Skeletal muscle satellite cell (primary cell): ENCODE data around the gene GCDH.

Source experiments
- H3K27me3 ChIP-seq: 2 replicates; pipeline ENCODE4 v1.7.0; 2013; ENCODE audit warnings: low read length; ENCODE audit not compliant: control insufficient read depth, insufficient read depth
- H3K36me3 ChIP-seq: 2 replicates; pipeline ENCODE4 v1.7.0; 2013; ENCODE audit warnings: mild to moderate bottlenecking, control low read depth, low read length; ENCODE audit not compliant: insufficient read depth
- H3K4me1 ChIP-seq: 2 replicates; pipeline ENCODE4 v1.7.0; 2013; ENCODE audit warnings: low read length; ENCODE audit not compliant: control insufficient read depth, insufficient read depth
- H3K4me2 ChIP-seq: 2 replicates; pipeline ENCODE4 v1.7.0; 2013; ENCODE audit warnings: mild to moderate bottlenecking, low read length
- H3K4me3 ChIP-seq: 2 replicates; pipeline ENCODE4 v1.7.0; 2013; ENCODE audit warnings: low read length
- H3K9ac ChIP-seq: 2 replicates; pipeline ENCODE4 v1.7.0; 2013; ENCODE audit warnings: mild to moderate bottlenecking, low read depth, low read length, moderate library complexity
- H3K9me3 ChIP-seq: replicated peaks from 2 replicates; pipeline ENCODE4 v1.7.0; 2013; ENCODE audit warnings: mild to moderate bottlenecking, control low read depth, low read length

The GCDH gene

GRCh38 chr19:12937927-12938778 lies 47.2 kb downstream of the GCDH start, which contains the start of gene CALR:
TSS of gene CALR (plus strand) at chr19:12938609. CDS start at chr19:12938680, 71 bp downstream.
- peak within 1 kb of the TSS; percentile 99 for H3K4me3 ChIP-seq
- H3K9me3 ChIP-seq = no peaks in the 10 kb centered on the region
- peak within 1 kb of the TSS; percentile 99 for H3K9ac ChIP-seq
- peaks cover 46% of the 10 kb centered on the region for H3K36me3 ChIP-seq
- peaks cover 29% of the 10 kb centered on the region for H3K4me1 ChIP-seq
- no peaks in the 10 kb centered on the region for H3K27me3 ChIP-seq
- H3K4me2 ChIP-seq = peak within 1 kb of the TSS; percentile 95

GRCh38 chr19:12938779-12939601 lies 48.0 kb downstream of the GCDH start:
- Histone ChIP-seq H3K9me3 (no peaks in the 10 kb centered on the region), H3K36me3 (peaks cover 53% of the 10 kb centered on the region), H3K4me3 (peak overlapping the region; percentile 99), H3K4me2 (peak overlapping the region; percentile 80), H3K4me1 (peaks cover 35% of the 10 kb centered on the region), H3K9ac (peak overlapping the region; percentile 99), H3K27me3 (no peaks in the 10 kb centered on the region)

GRCh38 chr19:12939975-12940423 lies 49.0 kb downstream of the GCDH start:
- Histone ChIP-seq H3K4me3 (peak overlapping the region; percentile 99), H3K9ac (peak overlapping the region; percentile 99), H3K4me1 (peaks cover 35% of the 10 kb centered on the region), H3K4me2 (peak overlapping the region; percentile 80), H3K36me3 (peaks cover 63% of the 10 kb centered on the region), H3K27me3 (no peaks in the 10 kb centered on the region), H3K9me3 (no peaks in the 10 kb centered on the region)

GRCh38 chr19:12940897-12941296 lies 49.9 kb downstream of the GCDH start:
- H3K9me3 ChIP-seq = no peaks in the 10 kb centered on the region
- H3K4me1 ChIP-seq = peaks cover 35% of the 10 kb centered on the region
- no peak overlapping the region for H3K9ac ChIP-seq
- peaks cover 64% of the 10 kb centered on the region for H3K36me3 ChIP-seq
- H3K4me2 ChIP-seq = peak overlapping the region; percentile 80
- peak overlapping the region; percentile 99 for H3K4me3 ChIP-seq
- no peaks in the 10 kb centered on the region for H3K27me3 ChIP-seq

GRCh38 chr19:12943437-12944044 lies 52.6 kb downstream of the GCDH start:
- Histone ChIP-seq H3K27me3 (no peaks in the 10 kb centered on the region), H3K4me2 (no peak overlapping the region), H3K4me1 (peaks cover 38% of the 10 kb centered on the region), H3K4me3 (no peak overlapping the region), H3K9ac (no peak overlapping the region), H3K9me3 (no peaks in the 10 kb centered on the region), H3K36me3 (peaks cover 74% of the 10 kb centered on the region)

GRCh38 chr19:12944104-12944674 lies 53.2 kb downstream of the GCDH start:
- Histone ChIP-seq H3K27me3 (no peaks in the 10 kb centered on the region), H3K4me3 (no peak overlapping the region), H3K4me1 (peaks cover 39% of the 10 kb centered on the region), H3K9ac (no peak overlapping the region), H3K9me3 (no peaks in the 10 kb centered on the region), H3K4me2 (no peak overlapping the region), H3K36me3 (peaks cover 74% of the 10 kb centered on the region)

- no peaks in the 10 kb centered on the region for H3K27me3 ChIP-seq
- peak within 1 kb of the TSS; percentile 74 for H3K4me3 ChIP-seq
- H3K9me3 ChIP-seq = no peaks in the 10 kb centered on the region
- H3K9ac ChIP-seq = peak within 1 kb of the TSS; percentile 93
- H3K36me3 ChIP-seq = peaks cover 71% of the 10 kb centered on the region
- H3K4me2 ChIP-seq = peak within 1 kb of the TSS; percentile 93
- H3K4me1 ChIP-seq = peaks cover 31% of the 10 kb centered on the region
Measured at GRCh38 chr19:12945479-12946091, 54.6 kb downstream of the GCDH start, which contains the start of gene RAD23A. TSS of gene RAD23A (plus strand) at chr19:12945862. CDS start at chr19:12945949, 87 bp downstream.

GRCh38 chr19:12946092-12946721 lies 55.2 kb downstream of the GCDH start:
- Histone ChIP-seq H3K9ac (peak overlapping the region; percentile 93), H3K4me1 (peaks cover 26% of the 10 kb centered on the region), H3K9me3 (no peaks in the 10 kb centered on the region), H3K4me2 (peak overlapping the region; percentile 93), H3K27me3 (no peaks in the 10 kb centered on the region), H3K36me3 (peaks cover 64% of the 10 kb centered on the region), H3K4me3 (peak overlapping the region; percentile 74)

- peak overlapping the region; percentile 74 for H3K4me3 ChIP-seq
- peak overlapping the region; percentile 93 for H3K9ac ChIP-seq
- peaks cover 62% of the 10 kb centered on the region for H3K36me3 ChIP-seq
Measured at GRCh38 chr19:12946731-12947496, 56.0 kb downstream of the GCDH start.

More at GRCh38 chr19:12946731-12947496, 56.0 kb downstream of the GCDH start:
- no peaks in the 10 kb centered on the region for H3K27me3 ChIP-seq
- peaks cover 27% of the 10 kb centered on the region for H3K4me1 ChIP-seq
- H3K9me3 ChIP-seq = no peaks in the 10 kb centered on the region
- peak overlapping the region; percentile 93 for H3K4me2 ChIP-seq
